HG03103 (cell line): Measurements from ENCODE around the gene PDIA6.
"Not testable (repeated sequence)": the region's sequence is repeated elsewhere in the genome, so short reads cannot be mapped to it uniquely, and the experiment has no call there.

Experiments used
- ATAC-seq: cut with Tn5 transposase; IDR thresholded peaks from one replicate; pipeline ENCODE4 v1.9.1; 2021; ENCODE audit warnings: low read depth; ENCODE audit not compliant: unreplicated experiment

PDIA6 gene

DNA sequence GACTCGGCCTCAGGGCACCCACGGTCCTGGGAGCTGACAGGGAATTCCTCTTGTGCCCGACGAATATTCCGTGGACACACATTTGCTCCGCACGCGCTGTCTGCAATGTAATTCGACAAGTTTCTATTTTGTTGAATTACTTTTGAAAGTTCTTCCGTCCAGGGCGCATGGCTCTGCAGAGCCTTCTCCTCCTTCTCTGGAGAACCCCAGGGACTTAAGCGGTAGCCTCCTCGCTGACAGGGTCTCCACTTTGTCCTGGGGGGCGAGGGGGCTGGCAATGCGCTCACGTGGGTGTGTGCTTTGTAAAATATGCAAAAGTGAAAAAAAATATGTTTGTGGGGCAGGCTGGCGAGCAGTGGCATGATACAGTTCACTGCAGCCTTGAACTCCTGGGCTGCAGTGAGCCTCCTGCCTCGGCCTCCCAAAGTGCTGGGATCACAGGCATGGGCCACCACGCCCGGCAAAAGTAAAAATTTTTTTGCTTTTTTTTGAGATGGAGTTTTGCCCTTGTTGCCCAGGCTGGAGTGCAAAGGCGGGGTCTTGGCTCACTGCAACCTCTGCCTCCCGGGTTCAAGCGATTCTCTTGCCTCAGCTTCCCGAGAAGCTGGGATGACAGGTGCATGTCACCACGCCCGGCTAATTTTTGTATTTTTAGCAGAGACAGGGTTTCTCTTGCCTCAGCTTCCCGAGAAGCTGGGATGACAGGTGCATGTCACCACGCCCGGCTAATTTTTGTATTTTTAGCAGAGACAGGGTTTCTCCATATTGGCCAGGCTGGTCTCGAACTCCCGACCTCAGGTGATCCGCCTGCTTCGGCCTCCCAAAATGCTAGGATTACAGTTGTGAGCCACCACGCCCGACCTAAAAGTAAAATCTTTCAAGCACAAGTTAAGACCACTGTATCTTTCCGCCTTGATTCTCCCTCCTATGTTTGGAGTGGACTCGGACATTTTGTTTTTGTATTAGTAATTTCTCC lies 866 bp upstream of the PDIA6 start:
- not testable (repeated sequence) for ATAC-seq

GRCh38 chr2:10811517-10811916 lies 1.1 kb downstream of the PDIA6 start:
- ATAC-seq, result no peak

DNA sequence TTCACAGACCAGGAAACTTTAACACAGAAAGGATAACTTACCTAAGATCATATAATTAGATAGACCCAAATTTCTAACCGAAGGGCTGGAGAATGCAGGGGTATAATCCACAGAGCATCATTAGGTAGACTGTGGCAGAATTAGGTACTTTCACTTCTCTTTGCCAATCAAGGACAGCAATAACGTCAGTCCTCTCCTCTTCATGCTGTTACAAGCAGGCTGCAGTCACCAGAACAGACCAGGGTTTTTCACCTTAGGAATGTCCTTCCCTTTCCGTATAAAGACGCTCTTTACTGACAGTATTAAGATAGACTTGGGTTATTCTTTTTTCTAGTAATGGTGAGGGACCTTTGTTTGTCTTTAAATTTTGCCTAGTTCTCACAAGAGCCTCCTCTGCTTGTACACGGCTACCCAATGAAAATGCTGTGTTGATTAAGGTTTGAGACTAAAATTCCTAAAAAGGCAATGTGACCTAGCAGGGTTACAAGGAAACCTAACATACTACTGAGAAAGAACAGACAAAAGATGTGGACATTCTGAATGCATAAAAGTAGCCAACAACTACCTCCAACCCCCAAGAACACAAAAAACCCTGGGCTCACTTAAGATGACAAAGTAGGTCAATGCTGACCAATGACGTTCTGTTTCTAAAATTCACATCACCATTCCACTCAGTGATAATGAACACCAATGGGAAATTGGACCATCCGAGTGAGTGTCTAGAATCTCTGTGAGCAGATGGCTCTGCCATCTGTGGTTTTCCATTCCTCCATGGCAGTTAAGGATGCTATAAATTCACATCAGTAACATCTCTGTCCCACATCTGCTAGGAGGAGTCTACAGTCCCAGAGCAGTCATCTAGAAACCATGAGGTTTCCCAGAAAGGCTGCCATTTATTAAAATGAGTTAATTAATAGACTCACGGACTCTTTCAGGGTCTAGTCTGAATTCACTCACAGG lies 2.1 kb downstream of the PDIA6 start:
- ATAC-seq, result peak; percentile 24

DNA sequence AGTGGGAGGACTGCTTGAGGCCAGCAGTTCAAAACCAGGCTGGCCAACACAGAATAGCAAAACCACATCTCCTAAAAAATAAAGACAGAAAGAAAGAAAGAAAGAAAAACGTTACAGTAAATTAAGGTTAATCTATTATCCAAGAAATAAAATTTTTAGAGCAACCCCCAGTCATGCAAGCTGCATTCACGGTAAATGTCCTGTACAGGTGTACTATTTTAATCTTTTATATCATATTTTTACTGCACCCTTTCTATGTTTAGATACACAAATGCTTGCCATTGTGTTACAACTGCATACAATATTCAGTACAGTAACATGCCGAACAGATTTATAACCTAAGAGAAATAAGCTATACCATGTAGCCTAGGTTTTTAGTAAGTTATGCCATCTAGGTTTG lies 6.0 kb downstream of the PDIA6 start:
- no peak for ATAC-seq

- not testable (repeated sequence) for ATAC-seq
Measured at GRCh38 chr2:10805990-10806389, 6.6 kb downstream of the PDIA6 start.

DNA sequence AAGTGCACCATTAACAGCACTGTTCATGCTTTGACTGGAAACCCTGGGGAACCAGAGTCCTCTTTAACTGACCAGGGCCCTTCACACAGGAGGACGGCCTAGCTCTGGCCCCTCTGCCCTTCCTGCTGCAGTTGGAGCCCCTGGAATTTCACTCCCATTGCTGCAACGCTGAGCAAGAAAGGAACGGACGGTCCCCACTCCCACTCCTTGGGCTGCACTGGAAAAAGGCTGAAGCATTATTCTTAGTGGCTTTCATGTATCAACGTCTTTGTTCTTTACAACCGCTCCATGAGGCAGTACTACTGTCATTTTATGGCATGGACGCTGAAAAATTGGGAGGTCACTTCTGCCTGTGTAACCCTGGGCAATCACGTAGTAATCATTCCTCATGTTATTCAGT lies 9.9 kb downstream of the PDIA6 start:
- no peak for ATAC-seq

GRCh38 chr2:10800163-10800562 lies 12.4 kb downstream of the PDIA6 start:
- ATAC-seq, result no peak

GRCh38 chr2:10798783-10799182 lies 13.8 kb downstream of the PDIA6 start:
- no peak for ATAC-seq

DNA sequence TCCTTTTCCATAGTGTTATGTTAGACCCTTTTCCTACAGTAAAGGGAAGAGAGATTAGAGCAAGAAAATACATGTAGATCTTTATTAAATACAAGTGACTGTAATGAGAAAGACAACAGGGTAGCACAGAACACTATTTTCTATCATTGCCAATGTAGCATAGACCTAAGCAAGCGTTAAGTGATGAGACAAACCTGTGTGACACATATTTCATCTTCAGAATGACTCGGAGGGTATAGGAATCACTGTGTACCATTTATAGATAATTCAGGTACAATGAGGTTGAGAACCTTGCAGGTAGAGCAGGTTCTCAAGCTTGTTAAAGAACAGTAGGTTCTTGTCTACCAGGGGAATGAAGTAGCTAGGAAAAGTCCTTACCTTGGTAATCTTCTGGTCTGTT lies 15.9 kb downstream of the PDIA6 start:
- no peak for ATAC-seq

DNA sequence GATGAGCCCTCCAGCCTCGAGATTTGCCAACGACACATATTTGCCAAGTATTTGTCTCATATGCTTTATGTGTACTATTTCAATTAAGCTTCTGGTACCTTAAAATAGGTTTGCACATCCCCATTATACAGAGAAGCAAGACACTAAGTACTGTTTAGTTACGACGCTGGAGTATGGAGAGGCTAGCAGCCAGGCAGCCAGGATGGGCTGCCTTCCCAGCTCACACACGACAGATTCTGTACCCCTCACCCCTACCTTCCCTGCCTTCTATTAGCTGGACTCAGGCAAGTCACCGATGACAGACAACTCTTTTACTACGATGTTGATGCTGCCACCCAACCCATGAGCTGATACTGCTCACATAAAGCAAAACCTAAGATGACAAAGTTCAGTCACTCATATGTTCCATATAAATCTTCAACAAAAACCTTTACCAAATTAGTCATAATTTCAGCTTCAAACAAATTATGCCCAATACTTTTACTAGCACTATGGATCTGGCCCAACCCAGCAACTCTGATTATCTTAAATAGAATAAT lies 17.0 kb downstream of the PDIA6 start:
- no peak for ATAC-seq

DNA sequence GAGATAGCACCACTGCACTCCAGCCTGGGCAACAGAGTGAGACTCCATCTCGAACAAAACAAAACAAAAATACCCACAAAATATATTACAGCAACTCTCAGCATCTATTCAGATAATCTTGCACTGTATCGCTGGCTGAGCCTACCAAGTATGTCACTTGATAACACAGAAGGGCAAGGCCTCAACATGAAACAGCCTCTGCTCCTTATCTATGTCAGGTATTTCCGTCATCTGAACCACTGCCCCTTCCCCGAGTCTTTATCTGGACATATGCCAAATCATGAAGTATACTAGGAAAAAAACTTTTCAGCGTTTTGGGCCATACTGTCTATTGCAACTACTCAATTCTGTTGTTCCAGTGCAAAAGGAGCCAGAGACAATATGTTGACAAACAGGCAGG lies 17.7 kb downstream of the PDIA6 start:
- no peak for ATAC-seq

DNA sequence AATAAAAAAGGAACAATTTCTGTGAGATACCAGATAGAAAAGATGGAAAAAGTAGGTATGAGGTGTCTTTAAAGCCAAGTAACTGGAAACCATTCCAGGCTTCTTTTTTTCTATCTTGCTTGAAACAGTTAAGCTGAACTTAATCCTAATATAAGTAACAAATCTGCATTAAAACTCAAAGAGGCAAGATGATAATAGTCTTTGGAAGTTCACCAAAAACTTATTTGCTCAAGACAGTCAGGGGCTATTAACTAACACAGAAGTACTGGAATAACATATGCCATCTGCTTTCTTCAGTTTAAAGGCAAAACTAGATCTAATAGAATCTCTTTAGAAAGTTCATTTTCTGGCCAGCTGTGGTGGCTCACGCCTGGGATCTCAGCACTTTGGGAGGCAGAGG lies 18.8 kb downstream of the PDIA6 start:
- ATAC-seq, result no peak

DNA sequence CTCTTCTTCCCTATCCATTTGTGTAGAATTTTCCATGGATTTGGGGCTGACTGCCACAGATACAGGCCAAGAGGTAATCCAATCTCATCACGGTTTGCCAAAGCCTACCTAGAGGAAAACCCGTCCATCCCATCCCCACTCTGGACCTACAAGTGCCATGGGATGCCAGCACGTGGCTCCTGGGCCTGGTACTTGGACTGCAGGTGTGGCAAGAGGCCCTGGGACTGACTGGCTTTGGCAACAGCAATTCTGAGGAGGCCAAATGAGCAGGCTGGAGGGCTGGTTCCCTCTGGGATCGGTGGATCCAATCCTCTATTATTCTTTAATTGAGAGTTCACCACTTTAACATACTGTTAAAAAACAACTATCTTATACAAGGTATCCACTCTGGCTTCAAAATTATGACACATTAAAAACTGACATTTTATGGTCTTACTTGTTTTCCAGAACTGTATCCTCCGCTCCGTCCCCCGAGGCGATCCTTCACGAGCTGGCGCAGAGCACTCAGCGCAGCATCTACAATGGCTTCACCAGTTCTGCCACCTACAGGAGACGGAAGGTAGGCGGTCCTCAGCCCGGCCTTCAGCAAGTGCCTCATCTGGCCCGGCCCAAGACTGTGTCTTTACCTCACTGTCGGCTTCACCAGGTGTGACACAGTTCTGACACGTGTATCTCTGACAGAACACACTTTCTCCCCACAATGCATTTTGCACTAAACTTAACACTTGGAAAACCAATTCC lies 19.8 kb downstream of the PDIA6 start:
- no peak for ATAC-seq

GRCh38 chr2:10792001-10792634 lies 20.5 kb downstream of the PDIA6 start:
- no peak for ATAC-seq

- ATAC-seq, result peak; percentile 70
Measured at GRCh38 chr2:10790228-10790973, 22.2 kb downstream of the PDIA6 start.

DNA sequence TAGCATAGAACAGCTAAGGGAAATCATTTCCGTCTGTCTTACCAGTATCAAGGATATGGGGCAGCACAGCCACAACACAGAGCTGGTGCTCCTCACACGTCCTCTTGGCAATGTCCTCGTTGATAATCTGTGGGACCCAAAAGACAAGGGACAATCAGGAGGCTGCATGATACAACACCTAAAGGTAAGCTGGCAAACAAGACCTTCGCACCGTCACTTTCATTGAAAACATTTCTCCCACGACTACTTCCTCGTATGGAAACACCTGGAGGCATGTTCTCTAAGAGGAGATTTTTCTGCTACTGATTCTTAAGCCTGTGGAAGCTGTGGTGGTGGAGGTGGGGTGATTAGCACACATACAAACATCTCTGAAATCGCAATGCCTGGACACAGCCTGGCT lies 23.7 kb downstream of the PDIA6 start:
- ATAC-seq, result no peak

GRCh38 chr2:10787176-10787968 lies 25.2 kb downstream of the PDIA6 start:
- ATAC-seq, result no peak

DNA sequence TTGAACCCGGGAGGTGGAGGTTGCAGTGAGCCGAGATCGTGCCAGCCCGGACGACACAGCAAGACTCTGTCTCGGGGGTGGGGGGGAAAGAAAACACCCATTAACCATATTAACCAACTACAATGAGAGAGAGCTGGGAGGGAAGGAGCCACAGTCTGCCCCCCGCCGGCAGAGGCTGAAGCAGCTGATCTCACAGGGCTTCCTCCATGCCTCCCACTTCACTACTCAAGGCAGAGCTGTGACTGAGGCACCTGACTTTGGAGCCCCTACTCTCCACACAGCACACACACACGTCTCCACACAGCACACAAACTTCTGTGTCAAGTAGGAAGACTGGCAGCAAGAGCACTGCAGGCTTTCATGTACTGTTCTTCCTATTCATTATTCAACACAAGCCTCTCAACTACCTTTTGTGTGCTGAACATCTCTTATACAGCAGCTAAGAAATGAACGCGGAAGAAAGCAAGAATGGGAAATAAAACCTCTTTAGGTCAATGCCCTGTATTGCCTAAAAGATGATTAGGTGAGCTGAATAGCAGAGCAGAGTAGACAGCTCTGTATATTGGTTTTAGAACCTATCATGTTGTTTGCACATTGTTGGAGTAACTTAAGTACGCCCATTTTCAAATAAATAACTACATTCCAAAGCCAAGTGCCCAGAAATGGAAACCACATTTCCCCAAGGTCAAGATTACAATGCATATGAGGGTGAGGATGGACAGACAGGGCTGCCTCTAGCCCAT lies 26.2 kb downstream of the PDIA6 start:
- ATAC-seq, result no peak
